Measurements from ENCODE around the gene VPS33B.

Gene VPS33B

GRCh38 chr15:90979582-90979981 is 42.8 kb downstream of the VPS33B start:
- DNase-seq (ENCODE audit: low spot score), result no peak

- no peak for DNase-seq (ENCODE audit: low spot score)
Observed at GRCh38 chr15:90974216-90974615, 48.2 kb downstream of the VPS33B start.

- DNase-seq (ENCODE audit: low spot score), result no peak
Observed at GRCh38 chr15:90972133-90972532, 50.3 kb downstream of the VPS33B start.

- DNase-seq (ENCODE audit: low spot score), result no peak
Observed at GRCh38 chr15:90970274-90970673, 52.1 kb downstream of the VPS33B start.

GRCh38 chr15:90968434-90968833 is 54.0 kb downstream of the VPS33B start:
- DNase-seq (ENCODE audit: low spot score), result no peak

GRCh38 chr15:90967206-90967605 is 55.2 kb downstream of the VPS33B start:
- DNase-seq (ENCODE audit: low spot score), result no peak

GRCh38 chr15:90966262-90966661 is 56.1 kb downstream of the VPS33B start:
- no peak for DNase-seq (ENCODE audit: low spot score)

GRCh38 chr15:90962021-90962420 is 60.4 kb downstream of the VPS33B start:
- no peak for DNase-seq (ENCODE audit: low spot score)

GRCh38 chr15:90960298-90961091 is 61.9 kb downstream of the VPS33B start:
- no peak for DNase-seq (ENCODE audit: low spot score)

- no peak for DNase-seq (ENCODE audit: low spot score)
Observed at GRCh38 chr15:90959894-90960293, 62.5 kb downstream of the VPS33B start.

GRCh38 chr15:90959028-90959595 is 63.3 kb downstream of the VPS33B start:
- DNase-seq (ENCODE audit: low spot score), result no peak

- no peak for DNase-seq (ENCODE audit: low spot score)
Observed at GRCh38 chr15:90957791-90958190, 64.6 kb downstream of the VPS33B start.

GRCh38 chr15:90957031-90957790 is 65.2 kb downstream of the VPS33B start:
- no peak for DNase-seq (ENCODE audit: low spot score)

- DNase-seq (ENCODE audit: low spot score), result no peak
Observed at GRCh38 chr15:90956274-90957030, 65.9 kb downstream of the VPS33B start.

GRCh38 chr15:90955624-90956273 is 66.6 kb downstream of the VPS33B start:
- DNase-seq (ENCODE audit: low spot score), result no peak

- DNase-seq (ENCODE audit: low spot score), result peak; percentile 96
Observed at GRCh38 chr15:90954712-90955623, 67.4 kb downstream of the VPS33B start, which contains the start of gene RCCD1. RCCD1 (plus strand) TSS chr15:90954884; CDS start chr15:90956735, 1,851 bp downstream.

- DNase-seq (ENCODE audit: low spot score), result no peak
Observed at GRCh38 chr15:90953947-90954711, 68.3 kb downstream of the VPS33B start.

GRCh38 chr15:90952901-90953677 is 69.3 kb downstream of the VPS33B start:
- no peak for DNase-seq (ENCODE audit: low spot score)

- DNase-seq (ENCODE audit: low spot score), result no peak
Observed at GRCh38 chr15:90950676-90951075, 71.7 kb downstream of the VPS33B start.
